Stimulated activated CD4-positive, alpha-beta T cell treated with anti-CD3 and anti-CD28 coated beads, Interleukin-1b, Interleukin-23, amount 100 ng/mL, for 1 hour (primary cell): ENCODE measurements around the gene PDF.
"Not testable (repeated sequence)": the region's sequence is repeated elsewhere in the genome, so short reads cannot be mapped to it uniquely, and the experiment has no call there.

ENCODE experiments used
- DNase-seq, 2 donors: peaks; one replicate each; pipeline ENCODE4 v3.0.0-alpha.2; 2020; ENCODE audit warnings: low read depth in 2 of 2

Gene PDF

DNA sequence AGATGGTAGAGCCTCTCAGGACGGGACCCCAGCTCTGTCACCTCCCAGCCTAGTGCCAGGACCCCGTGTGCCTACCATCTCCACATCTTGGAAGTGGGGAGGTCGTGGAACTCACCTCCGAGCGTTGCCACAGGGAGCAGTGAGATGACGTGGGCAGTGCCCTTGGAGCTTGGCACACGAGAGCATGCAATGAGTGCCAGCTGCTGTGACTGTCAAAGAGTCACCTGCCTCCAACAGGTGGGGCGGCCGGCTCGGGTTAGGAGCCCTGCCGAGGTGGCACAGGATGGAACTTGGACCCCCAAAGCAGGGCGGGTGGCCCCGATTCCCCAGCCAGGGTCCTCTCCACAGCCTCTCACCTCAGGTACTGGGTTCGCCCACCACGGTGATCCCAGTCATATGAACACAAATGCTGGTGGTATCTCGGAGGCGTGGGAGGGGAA is 13.8 kb downstream of the PDF start:
- no peak for DNase-seq

DNA sequence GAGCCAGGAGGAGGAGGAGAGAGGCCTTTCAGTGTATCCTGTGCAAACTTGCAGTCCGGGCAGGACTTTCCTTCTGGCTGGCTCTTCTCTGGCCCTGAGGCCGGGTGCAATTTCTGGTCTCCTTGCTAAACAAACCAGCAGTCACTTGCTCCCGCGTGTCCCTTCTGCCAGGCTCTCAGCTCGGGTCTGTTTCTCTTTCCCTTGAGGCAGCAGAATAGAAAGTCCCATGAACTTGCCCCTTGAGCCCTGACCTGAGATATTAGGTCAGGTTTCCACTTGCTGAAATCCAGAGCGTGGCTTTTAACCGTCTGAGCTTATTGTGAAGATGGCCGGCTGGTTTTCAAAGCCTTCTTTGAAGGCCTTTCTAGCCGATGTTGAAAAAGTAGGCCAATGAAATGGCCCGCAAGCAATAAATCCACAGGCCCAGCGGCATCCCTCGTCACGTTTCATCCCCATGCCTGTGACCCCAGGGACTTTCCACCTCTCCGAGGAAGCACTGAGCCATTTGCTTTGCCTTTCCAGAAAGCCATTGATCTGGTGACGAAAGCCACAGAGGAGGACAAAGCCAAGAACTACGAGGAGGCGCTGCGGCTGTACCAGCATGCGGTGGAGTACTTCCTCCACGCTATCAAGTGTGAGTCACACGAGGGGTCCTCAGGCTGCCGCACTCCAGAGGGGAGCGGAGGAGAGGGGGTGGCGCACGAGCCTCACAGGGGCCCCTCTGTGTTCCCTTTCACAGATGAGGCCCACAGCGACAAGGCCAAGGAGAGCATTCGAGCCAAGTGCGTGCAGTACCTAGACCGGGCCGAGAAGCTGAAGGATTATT is 14.7 kb downstream of the PDF start:
- no peak for DNase-seq

DNA sequence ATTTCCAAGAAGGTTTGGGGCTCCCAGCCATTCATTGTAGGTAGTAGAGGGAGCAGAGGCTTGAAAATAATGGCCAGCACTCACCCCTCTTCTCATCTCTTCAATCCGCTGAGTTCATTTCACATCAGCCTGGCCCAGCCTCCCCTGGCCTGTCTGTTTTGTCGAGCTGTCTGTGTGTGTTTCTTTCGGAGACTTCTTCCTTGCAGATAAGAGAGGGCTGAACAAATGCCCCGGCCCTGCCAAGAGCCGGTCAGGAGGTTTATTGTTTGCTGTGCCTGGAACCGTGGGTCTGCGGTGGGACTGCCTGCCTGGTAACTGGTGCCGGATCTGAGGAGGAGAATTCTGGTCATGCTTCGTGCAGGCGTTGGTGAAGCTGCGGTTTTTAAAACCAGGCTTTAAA is 15.9 kb downstream of the PDF start:
- DNase-seq, result no peak

DNA sequence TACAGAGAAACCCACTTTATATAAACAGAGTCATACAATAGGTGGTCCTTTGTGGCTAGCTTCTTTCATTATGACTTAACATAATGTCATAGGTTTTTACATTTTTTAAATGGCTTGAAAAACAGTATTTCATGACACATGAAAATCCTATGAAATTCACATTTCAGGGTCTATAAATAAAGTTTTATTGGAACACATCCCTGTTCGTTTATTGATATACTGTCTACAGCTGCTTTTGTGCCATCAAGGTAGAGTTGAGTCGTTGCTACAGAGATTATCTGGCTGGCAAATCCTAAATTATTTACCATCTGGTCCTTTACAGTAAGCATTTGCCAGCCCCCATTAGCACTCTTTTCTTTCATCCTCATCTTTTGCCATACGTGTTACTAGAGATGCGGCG is 16.9 kb downstream of the PDF start:
- no peak for DNase-seq

DNA sequence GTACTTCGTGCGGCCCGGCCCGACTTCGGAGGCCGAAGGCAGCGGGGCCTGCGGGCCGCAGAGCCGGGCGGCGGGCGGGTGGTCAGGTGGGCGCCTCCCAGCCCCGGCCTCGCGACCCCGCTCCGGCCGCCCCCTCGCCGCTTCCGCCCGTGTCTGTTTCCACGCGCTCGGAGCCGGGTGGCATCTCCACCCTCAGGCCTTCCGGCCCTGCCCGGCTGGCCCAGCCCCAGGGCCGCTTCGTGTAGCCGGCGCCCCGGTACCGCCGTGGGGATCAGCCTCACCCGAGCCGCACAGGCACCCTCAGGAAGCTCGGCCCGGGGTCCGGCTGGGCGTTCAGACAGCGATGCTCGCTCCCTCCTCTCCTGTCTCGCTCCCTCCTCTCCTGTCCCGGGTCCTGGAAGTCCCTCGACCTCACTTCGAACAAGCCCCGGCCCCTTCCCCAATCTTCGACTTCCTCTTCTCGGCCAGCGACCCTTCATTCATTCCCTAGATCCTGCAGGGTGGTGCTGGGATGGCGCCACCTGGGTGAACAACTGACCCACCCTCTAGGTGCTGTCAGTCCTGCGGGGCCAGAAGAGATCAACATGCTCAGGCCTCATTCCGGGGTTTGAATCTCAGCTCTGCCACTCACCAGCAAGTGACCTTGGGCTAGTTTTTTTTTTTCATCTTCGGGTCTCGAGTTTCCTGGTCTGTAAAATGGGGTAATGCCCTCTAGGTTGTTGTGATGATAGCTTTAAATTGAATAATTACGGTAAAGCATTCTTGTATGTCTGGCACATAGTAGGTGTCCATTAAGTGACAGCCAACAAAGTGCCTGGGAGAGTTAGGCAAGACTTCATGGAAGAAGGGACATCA is 18.6 kb downstream of the PDF start:
- no peak for DNase-seq

DNA sequence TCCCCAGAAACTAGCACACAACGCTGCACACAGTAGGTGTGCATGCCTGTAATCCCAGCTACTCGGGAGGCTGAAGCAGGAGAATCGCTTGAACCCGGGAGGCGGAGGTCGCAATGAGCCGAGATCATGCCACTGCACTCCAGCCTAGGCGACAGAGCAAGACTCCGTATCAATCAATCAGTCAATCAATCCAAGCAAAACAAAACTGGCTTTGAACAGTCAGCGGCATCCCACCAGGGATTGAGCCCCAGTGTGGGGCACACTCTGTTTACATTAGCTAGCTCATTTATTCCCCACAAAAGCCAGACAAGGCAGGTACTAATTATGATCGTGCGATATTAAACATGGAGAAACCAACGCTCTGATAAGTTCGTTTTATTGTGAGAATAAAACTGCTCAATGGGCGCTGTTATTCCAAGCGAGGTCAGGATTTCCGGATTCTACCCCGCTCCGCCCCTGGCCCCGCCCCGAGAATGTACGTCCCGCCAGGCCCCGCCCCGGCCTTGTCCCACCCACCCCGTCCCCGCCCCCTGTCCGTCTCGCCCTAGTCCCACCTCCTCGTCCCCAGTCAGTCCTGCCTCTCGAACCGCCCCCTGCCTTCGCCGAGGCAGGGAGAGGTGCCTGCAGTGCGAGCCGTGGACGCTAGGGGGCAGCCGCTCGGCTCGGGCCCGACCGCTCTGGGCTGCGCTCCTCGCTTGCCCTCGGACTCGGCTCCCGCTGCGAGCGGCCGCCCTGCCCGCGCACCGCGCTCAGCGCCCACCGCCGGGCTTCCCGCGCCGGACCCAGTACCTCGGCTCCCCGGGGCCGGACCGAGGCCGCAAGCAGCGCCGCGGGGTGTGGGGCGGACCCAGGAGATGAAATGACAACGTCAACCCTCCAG is 19.5 kb downstream of the PDF start, which contains the start of gene VPS4A:
VPS4A (plus strand) TSS at position 698 of the 880 bp plus-strand sequence; CDS start at position 860, 162 bp downstream.
- DNase-seq, result peak; percentile 96

DNA sequence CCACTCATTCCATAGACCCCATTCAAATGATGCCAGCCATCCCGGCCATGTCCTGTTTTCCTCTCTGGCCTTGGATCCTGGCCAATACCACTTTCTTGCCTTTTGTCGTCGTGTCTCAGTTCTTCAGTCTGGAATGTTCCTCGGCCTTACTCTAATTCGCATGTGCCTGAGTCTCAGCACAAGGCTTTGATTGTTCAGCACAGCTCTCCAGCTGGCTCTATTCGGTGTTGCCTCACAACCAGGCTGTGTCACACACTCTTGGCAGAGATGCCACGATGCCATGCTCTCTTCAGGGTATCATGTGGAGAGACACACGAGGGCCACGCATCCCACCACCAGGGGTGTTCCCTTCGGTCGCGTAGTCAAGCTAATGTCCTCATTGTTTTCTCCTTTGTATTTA is 21.1 kb downstream of the PDF start:
- no peak for DNase-seq

DNA sequence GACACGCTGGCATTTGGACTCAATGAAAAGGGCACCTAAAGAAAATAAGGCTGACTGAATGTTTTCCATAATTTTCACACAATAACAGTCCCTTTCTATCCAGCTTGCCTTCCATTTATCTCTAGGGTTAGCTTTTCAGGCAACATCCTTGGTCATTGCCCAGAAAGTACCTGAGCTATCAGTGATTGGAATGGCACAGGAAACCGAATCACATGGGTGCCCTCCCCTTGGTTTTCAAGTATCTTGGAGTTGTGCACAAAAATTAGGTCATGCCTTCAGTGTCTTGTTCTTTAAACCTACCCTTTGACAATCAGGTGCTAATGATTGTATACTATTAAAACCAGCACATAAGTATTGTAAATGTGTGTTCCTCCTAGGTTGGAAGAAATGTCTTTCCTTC is 22.5 kb downstream of the PDF start:
- no peak for DNase-seq

DNA sequence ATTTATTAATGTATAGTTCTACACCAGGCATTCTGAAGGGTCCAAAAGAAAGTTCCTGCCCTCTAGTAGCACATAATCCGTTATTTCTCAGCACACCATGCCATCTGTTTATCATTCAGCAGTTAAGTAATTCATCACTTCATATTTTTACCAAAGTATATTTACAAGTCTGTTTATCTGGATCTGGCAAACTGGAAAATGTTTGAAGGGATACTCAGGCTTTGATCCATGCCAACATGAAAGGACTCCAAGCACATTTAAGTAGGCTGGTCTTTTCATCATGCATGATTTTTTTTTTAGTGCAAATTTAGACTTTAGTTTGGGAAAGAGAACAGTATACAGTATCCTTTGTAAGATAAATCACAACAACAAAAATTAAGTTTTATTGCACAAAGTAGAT is 23.3 kb downstream of the PDF start:
- no peak for DNase-seq

DNA sequence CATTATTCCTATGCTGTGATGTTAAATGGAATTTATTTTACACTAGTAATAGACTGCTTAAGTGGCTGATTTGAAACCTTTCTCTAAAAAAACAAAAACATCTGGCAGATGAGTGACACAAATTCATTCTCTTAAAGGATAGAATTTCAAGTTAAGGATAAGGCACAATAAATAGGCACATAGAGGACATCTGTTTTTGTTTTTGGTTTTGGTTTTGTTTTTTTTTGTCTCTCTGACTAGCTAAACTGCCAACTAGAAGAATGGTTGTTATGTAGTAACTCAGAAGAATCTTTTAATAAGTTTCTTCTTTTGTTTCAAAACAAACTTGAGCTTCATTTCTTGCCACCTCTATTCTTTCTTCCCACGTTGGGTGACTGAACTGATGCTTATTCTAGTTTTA is 24.4 kb downstream of the PDF start:
- no peak for DNase-seq

DNA sequence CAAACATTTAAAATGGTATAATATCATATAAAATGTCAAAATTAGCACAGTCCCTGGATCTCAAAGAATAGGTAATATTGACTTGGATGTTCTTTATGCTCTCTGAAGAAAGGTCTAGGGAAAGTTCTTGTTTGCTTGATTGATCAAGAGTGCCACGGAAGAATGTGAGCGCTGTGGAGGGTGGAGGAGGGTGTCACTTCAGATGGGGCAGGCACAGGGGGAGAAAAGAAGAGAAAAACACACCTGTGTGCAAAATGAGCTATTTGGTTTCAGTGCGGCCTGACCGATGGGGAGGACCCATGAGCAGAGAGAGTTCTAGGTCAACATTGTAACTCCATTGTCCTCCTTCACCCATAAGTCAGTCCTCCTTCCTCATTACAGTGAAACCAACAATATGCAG is 28.1 kb downstream of the PDF start:
- no peak for DNase-seq

DNA sequence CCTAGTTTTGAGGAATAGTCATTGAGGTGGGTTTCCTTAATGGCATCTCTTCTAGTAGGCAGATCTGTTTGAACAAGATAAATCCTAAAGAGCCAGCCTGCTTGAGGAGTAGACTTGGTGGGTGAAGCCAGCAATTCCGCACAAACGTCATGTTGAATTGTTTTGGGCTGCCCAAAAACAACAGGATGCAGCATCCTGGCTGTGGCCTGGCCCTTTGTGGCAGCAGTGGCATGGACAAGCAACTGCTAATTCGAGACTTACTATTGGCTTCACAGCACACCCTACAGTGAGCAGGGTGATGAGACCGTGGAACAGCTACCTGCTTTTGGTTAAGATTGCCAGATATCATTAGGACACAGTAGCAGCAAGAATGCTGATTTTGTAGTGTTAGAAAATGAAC is 28.5 kb downstream of the PDF start:
- DNase-seq, result no peak

DNA sequence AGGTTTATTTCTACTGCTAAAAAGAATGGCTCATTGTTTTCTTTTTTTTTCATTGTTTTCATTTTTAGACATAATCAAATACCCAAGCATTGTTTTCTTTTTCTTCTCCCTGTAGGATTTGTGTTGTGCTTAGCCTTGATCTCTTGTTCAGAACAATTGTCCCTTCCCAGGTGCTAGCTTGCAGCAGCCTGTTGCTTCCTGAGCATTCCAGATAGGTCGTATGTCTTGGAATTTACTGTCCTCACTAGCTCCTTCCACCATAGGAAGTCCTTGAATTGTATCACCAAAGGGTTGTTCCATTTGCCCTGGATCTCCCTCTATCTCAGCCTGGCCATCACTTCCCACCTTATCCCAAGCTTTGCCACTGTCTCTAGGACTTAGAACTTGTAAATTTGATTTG is 29.2 kb downstream of the PDF start:
- DNase-seq, result no peak

DNA sequence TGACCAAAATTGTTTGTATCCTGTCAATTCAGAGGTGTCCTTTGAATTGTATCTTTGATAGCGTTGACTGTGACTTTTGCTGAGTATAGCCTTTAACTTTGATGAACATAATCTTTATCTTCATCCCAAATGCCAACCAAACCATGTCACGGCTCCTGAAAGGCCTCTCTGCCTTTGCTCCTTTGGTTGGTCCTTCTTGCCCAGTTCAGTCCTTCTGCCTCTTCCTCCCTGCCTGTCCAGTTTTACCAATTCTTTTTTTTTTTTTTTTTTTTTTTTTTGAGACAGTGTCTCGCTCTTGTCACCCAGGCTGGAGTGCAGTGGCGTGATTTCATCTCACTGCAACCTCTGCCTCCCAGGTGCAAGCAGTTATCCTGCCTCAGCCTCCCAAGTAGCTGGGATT is 32.1 kb downstream of the PDF start:
- no peak for DNase-seq

DNA sequence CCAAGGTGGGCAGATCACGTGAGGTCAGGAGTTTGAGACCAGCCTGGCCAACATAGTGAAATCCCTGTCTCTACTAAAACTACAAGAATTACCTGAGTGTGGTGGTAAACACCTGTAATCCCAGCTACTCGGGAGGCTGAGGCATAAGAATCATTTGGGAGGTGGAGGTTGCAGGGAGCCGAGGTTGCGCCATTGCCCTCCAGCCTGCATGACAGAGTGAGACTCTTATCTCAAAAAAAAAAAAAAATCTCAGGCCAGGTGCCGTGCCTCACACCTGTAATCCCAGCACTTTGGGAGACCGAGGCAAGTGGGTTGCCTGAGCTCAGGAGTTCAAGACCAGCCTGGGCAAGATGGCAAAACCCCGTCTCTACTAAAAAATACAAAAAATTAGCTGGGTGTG is 33.6 kb downstream of the PDF start:
- DNase-seq, result not testable (repeated sequence)

DNA sequence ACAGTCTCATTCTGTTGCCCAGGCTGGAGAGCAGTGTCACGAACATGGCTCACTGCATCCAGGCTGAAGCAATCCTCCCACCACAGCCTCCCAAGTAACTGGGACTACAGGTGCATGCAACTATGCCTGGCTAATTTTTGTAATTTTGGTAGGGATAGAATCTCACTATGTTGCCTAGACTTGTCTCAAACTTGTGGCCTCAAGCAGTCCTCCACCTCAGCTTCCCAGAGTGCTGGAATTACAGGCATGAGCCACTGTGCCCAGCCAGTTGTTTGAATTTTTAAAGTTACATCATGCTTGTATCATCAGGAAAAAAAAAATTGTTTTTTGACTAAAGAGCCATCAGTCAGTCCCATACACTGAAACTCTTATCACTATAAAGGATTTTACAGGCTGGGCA is 36.3 kb downstream of the PDF start:
- DNase-seq, result no peak

DNA sequence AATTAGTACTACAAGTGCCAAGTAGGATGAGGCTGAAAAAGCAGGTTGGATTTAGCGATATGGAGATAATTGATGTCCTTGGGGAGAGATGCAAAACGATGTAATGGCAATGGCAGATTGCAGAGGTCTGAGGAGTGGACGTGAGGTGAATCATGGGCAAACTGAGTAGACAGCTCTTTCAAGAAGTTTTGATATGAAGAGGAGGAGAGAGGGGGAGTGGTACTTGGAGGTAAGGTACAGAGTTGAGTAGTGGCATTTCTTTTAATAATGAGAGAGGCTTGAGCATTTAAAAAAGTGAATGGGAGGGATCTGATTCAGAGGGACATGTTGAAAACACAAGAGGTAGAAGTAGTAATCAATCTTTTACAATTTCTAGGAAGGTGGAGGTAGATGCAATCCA is 37.0 kb downstream of the PDF start:
- no peak for DNase-seq

DNA sequence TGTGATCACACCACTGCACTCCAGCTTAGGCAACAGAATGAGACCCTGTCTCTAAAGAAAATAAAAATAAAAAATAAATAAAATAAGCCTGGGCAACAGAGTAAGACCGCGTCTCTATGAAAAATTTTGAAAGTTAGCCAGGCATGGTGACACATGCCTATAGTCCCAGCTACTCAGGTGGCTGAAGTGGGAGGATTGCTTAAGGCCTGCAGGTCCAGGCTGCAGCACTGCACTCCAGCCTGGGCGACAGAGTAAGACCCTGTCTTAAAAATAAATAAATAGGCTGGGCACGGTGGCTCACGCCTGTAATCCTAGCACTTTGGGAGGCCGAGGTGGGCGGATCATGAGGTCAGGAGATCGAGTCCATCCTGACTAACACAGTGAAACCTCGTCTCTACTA is 38.7 kb downstream of the PDF start:
- not testable (repeated sequence) for DNase-seq

DNA sequence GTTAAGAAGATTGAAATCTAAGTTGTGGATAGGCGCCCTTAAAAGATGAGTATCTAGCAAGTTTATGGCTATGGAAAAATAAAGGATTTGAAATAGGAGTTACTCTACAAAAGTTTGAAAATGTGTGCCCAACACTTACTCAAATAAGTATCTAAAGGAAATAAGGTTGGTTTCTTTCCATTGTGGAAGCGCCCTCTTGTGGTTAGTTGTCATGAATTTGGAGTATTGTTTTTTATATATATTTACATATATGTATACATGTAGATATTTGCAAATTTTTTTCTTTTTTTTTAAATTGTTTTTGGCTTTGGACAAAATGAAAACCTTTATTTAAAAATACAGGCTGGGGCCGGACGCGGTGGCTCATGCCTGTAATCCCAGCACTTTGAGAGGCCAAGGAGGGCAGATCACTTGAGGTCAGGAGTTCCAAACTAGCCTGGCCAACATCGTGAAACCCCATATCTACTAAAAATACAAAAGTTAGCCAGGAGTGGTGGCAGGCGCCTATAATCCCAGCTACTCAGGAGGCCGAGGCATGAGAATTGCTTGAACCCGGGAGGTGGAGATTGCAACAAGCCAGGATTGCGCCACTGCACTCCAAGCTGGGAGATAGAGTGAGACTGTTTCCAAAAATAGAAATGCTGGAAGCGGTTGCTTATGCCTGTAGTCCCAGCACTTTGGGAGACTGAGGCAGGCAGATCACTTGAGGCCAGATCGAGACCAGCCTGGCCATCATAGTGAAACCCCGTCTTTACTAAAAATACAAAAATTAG is 43.3 kb downstream of the PDF start:
- peak in 1 of 2 donors; percentile 27 for DNase-seq

DNA sequence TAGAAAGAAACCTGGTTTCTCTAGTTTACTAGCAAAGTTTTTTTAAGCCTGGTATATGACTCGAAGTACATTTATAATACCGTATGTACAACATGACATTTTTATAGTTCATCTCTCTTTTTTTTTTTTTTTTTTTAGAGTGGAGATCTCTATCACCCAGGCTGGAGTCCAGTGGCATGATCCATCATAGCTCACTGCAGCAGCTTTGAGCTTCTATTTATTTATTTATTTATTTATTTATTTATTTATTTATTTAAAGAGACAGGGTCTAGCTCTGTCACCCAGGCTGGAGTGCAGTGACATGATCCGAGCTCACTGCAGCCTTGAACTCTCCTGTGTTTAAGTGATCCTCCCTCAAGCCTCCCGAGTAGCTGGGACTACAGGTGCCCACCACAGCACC is 45.1 kb downstream of the PDF start:
- DNase-seq, result no peak

DNA sequence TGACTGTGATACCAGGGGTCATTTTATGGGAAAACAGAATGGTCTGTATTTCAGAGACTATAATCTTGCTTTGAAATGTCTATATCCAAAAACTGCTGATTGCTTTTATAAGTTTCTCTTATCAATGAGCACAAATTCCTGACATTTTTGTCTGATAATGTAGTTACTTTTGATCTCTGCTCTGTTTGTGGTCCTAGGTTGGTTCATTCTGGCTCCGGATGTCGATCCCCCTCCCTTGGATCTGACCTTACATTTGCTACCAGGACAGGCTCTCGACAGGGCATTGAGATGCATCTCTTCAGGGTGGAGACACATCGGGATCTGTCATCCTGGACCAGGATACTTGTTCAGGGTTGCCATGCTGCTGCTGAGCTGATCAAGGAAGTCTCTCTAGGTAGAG is 46.5 kb downstream of the PDF start:
- DNase-seq, result no peak
